GM23338 (cell line): ENCODE results near the gene SEC11C.

ENCODE experiments used
- CREB1 ChIP-seq: fragments of 250-450 bp; sonication (Bioruptor Pico); IDR thresholded peaks from 2 replicates; pipeline ENCODE4 v1.5.0; 2020; ENCODE audit warnings: low read depth, mild to moderate bottlenecking, moderate library complexity
- CTCF ChIP-seq, 2 experiments: fragments of 200-600 bp in 1 of 2; sonication (generic) in 1 of 2; conservative IDR thresholded peaks; 2 replicates each; pipeline versions ENCODE4 v1.5.1 to v1.6.1; 2016 to 2017; ENCODE audit warnings: antibody characterized with exemption in 2 of 2, low read depth in 2 of 2, mild to moderate bottlenecking in 2 of 2, moderate library complexity in 1 of 2
- ETS1 ChIP-seq: IDR thresholded peaks from 2 replicates; pipeline ENCODE4 v1.6.1; 2016; ENCODE audit warnings: antibody characterized with exemption
- EZH2 ChIP-seq: fragments of 200-600 bp; sonication (generic); IDR thresholded peaks from one replicate; pipeline ENCODE4 v1.8.0; 2017; ENCODE audit warnings: antibody characterized with exemption, mild to moderate bottlenecking, low read depth; ENCODE audit not compliant: unreplicated experiment
- EZH2phosphoT487 ChIP-seq: fragments of 200-600 bp; sonication (generic); IDR thresholded peaks from one replicate; pipeline ENCODE4 v1.8.1; 2018; ENCODE audit warnings: antibody characterized with exemption; ENCODE audit not compliant: unreplicated experiment
- JUNB ChIP-seq: IDR thresholded peaks from one replicate; pipeline ENCODE4 v1.6.1; 2016; ENCODE audit warnings: antibody characterized with exemption; ENCODE audit not compliant: unreplicated experiment
- NANOG ChIP-seq: IDR thresholded peaks from 2 replicates; pipeline ENCODE4 v1.6.1; 2016; ENCODE audit warnings: antibody characterized with exemption, borderline replicate concordance
- POLR2AphosphoS5 ChIP-seq: IDR thresholded peaks from 2 replicates; pipeline ENCODE4 v1.6.1; 2016; ENCODE audit warnings: antibody characterized with exemption, low read depth
- STAT1 ChIP-seq: IDR thresholded peaks from one replicate; pipeline ENCODE4 v1.6.1; 2016; ENCODE audit warnings: antibody characterized with exemption; ENCODE audit not compliant: unreplicated experiment
- ZNF331 ChIP-seq: fragments of 250-450 bp; sonication (Bioruptor Pico); IDR thresholded peaks from 2 replicates; pipeline ENCODE4 v1.5.0; 2020; ENCODE audit warnings: low read depth, mild to moderate bottlenecking, moderate library complexity
- TF ChIP-seq, protein P1 (sequence below): IDR thresholded peaks from one replicate; pipeline ENCODE4 v1.6.1; 2018; ENCODE audit warnings: antibody characterized with exemption; ENCODE audit not compliant: unreplicated experiment

- TF ChIP-seq CTCF (conservative IDR thresholded peaks at IDR 0.05; ENCODE audit: low read depth in 2 of 2) (no peak), POLR2AphosphoS5 (no peak), CREB1 (no peak), JUNB (no peak), EZH2phosphoT487 (no peak), EZH2 (no peak), ETS1 (no peak), NANOG (no peak), ZNF331 (CRISPR knock-in tag) (no peak), STAT1 (no peak)
- TF ChIP-seq, protein P1, sequence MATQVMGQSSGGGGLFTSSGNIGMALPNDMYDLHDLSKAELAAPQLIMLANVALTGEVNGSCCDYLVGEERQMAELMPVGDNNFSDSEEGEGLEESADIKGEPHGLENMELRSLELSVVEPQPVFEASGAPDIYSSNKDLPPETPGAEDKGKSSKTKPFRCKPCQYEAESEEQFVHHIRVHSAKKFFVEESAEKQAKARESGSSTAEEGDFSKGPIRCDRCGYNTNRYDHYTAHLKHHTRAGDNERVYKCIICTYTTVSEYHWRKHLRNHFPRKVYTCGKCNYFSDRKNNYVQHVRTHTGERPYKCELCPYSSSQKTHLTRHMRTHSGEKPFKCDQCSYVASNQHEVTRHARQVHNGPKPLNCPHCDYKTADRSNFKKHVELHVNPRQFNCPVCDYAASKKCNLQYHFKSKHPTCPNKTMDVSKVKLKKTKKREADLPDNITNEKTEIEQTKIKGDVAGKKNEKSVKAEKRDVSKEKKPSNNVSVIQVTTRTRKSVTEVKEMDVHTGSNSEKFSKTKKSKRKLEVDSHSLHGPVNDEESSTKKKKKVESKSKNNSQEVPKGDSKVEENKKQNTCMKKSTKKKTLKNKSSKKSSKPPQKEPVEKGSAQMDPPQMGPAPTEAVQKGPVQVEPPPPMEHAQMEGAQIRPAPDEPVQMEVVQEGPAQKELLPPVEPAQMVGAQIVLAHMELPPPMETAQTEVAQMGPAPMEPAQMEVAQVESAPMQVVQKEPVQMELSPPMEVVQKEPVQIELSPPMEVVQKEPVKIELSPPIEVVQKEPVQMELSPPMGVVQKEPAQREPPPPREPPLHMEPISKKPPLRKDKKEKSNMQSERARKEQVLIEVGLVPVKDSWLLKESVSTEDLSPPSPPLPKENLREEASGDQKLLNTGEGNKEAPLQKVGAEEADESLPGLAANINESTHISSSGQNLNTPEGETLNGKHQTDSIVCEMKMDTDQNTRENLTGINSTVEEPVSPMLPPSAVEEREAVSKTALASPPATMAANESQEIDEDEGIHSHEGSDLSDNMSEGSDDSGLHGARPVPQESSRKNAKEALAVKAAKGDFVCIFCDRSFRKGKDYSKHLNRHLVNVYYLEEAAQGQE = no peak
Measured at GRCh38 chr18:59109375-59109774, 30.3 kb upstream of the SEC11C start.
